HL-60/S4 treated with phorbol 12-myristate 13-acetate at 8.2 ng/mL for 4 days and 3 days (cell line): ENCODE data around the gene LCN2.
"Not testable (repeated sequence)": the region's sequence is repeated elsewhere in the genome, so short reads cannot be mapped to it uniquely, and the experiment has no call there.

Experiments
- in situ Hi-C: fragments of 300-500 bp; cut with MboI; formaldehyde crosslinking; loops from 2 replicates; pipeline ENCODE4 v1.15.0; 2022; ENCODE audit warnings: low sequenced_read_pairs

Gene LCN2

GRCh38 chr9:128149001-128149701 lies at the start of gene LCN2:
Gene LCN2, plus strand, starts transcription at chr9:128149453. Its CDS starts 73 bp downstream, at chr9:128149526.
- in situ Hi-C loops, result no loop called here

GRCh38 chr9:128099932-128100491 lies 49.2 kb upstream of the LCN2 start:
- in situ Hi-C loops, result no loop called here

GRCh38 chr9:128100581-128100980 lies 48.7 kb upstream of the LCN2 start:
- in situ Hi-C loops, result no loop called here

GRCh38 chr9:128101231-128101661 lies 48.0 kb upstream of the LCN2 start:
- in situ Hi-C loops, result no loop called here

GRCh38 chr9:128101690-128102089 lies 47.6 kb upstream of the LCN2 start:
- in situ Hi-C loops, result no loop called here

GRCh38 chr9:128102196-128102595 lies 47.1 kb upstream of the LCN2 start:
- in situ Hi-C loops, result no loop called here

- in situ Hi-C loops, result no loop called here
Measured at GRCh38 chr9:128102861-128103588, 46.2 kb upstream of the LCN2 start.

- in situ Hi-C loops, result no loop called here
Measured at GRCh38 chr9:128103589-128103962, 45.7 kb upstream of the LCN2 start.

- in situ Hi-C loops, result no loop called here
Measured at GRCh38 chr9:128104171-128104618, 45.1 kb upstream of the LCN2 start.

GRCh38 chr9:128105538-128106175 lies 43.6 kb upstream of the LCN2 start:
- in situ Hi-C loops, result no loop called here

- in situ Hi-C loops, result no loop called here
Measured at GRCh38 chr9:128106181-128106939, 42.9 kb upstream of the LCN2 start.

- in situ Hi-C loops, result no loop called here
Measured at GRCh38 chr9:128106940-128107467, 42.2 kb upstream of the LCN2 start.

- in situ Hi-C loops, result no loop called here
Measured at GRCh38 chr9:128107468-128108268, 41.6 kb upstream of the LCN2 start.

GRCh38 chr9:128108269-128109049 lies 40.8 kb upstream of the LCN2 start:
- in situ Hi-C loops, result no loop called here

- in situ Hi-C loops, result no loop called here
Measured at GRCh38 chr9:128109050-128109709, 40.1 kb upstream of the LCN2 start.

- in situ Hi-C loops, result not testable (repeated sequence)
Measured at GRCh38 chr9:128111726-128112125, 37.5 kb upstream of the LCN2 start.

GRCh38 chr9:128113526-128114325 lies 35.5 kb upstream of the LCN2 start:
- in situ Hi-C loops, result no loop called here
